ENCODE results near the gene STK17B.

STK17B gene

DNA sequence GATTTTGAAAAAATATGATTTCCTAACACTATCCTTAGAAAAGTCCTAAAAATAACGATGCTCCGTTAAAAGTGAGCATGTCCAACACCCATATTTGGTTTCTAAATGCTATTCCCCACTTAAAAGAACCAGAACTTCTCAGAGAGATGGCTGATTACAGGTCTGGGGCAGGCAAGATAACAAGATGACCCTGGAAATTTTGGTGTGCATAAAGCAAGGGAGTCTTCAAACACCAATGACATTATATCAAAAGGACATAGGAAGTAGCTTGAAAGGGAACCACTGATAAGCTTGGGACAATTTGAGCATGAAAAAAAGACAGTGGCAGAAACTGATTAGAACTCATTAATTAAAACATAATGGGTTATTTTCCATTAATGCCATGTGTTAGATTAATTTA, 17.9 kb downstream of the STK17B start:
- no peak for DNase-seq

DNA sequence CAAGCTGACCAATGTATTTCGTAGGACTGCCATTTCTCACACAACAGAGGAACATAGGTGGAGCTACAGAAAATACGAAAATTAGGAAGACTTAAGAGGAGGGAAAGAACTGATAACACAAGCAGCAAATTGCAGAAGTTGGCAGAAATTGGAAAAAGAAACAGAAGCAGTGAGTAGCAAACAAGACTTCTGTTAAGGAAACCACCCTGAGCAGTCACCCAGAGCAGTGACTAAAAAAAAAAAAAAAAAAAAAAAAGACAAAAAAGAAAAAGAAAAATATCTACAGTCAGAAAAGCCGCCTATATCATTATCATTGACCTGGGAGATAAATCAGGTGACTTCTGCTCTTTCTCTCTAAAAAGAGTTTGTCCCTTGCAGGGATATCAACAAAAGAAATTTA, 21.4 kb downstream of the STK17B start:
- no peak for DNase-seq

DNA sequence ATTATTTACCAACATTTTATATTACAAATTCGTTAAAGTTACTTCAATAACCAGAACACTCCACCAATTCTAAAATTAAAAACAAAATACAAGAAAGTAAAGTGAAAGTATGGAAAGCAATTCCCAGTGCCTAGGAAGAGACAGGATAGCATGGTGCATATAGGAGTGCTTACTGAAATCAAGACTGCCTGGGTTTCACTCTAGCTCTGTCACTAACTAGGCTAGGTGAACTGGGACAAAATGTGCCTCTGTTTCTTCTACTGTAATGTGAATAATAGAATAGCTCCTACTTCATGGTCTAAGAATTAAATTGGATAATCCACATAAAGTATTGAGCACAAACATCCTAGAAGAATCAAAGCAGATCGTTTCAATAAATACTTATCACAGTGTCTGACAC, 22.6 kb downstream of the STK17B start:
- DNase-seq, result no peak

DNA sequence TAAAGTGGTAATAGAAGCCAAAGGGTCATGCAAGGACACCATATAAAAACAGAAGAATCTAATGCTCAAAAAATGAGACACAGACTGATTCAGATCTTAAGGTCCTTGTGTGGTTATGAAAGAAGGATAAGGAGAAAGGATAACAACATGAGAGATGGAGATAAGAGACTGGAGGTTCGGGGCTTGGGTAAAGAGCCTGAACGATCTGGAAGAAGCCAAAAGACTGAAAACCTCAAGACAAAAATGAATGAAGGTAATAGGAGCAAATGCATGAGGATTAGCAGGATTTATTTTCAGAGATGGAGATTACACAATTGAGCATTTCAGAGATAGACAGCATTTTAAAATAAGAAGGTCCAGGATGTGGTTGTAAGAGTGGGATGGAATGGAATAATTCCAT, 26.1 kb downstream of the STK17B start:
- no peak for DNase-seq

DNA sequence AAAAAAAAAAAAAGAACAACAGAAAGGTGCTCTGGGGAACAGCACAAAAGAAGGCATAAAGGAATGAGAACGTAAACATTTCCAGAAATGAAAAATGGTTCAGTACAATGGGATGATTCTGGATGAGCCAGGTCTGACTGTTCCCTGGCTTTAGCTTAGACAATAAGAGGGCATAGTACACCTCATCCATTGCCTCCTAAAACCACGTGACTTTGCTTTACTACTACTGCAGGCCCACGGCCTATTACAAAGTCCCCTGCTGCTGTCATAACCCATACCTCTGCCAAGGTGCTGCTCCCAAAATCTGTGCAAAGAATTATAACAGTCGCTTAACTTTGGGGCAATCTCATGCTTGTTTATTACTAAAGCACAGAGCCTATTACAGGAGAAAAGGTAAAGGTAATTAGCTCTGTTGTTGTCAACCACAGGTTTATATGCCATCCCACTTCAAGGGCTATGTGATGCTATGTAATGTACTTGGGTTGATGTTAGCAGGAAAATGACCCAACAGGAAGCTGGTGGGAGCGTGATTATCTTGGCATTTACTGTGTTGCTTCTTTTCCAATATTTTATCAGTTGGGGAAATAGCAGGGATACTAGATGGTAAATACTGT, 26.8 kb downstream of the STK17B start:
- no peak for DNase-seq

DNA sequence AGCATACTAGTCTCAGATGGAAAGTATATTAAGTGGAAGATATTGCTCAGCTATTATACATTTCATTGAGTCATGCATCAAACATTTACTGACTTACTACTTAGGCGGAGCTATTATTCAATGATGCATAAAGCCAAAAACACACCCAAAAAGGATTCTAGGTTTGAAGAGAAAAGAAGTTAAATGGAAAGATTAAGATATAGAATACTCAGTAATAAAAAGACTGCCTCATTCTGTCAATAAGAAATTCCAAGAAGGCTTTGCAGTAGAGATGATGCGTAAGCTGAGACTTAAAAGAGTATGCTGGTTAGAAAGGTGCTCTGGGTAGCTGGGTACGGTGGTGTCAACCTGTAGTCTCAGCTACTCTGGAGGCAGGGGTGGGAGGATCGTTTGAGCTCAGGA, 27.6 kb downstream of the STK17B start:
- DNase-seq, result peak; percentile 75

DNA sequence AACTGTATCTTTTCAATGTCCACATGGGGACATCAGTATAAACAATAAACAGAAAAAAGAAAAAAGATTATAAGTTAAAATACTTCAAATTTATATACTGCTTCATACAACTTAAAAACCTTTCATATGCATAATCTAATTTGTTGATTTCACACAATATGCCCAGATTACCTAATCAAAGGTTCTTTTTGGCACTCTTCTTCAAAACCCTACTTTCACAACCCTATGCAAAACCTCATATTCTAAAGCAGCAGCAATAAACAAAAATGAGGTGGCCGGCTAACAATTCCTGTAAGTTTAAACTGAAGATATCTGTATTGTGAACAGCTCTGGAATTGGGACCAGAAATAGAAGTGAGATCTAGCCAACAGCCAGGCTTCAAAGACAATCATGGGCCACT, 28.6 kb downstream of the STK17B start:
- DNase-seq, result no peak

DNA sequence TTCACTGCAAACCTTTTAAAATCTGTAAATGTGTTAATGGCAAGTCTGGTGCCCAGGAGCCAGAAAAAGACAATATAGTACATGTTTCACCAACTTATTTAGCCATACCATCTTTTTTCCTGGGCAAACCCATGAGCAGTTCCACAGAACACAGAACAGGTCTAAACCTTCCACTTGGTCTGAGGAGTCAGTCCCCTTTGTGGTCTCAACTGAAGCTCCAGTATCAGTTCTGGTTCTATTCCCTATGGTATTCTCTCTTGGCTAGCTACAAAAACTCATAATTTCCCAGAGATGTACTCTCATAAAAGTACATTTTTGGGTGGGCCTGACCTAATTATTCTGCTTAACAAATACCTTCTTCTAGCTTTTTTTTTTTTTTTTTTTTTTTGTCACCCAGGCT, 31.2 kb downstream of the STK17B start:
- DNase-seq, result no peak

DNA sequence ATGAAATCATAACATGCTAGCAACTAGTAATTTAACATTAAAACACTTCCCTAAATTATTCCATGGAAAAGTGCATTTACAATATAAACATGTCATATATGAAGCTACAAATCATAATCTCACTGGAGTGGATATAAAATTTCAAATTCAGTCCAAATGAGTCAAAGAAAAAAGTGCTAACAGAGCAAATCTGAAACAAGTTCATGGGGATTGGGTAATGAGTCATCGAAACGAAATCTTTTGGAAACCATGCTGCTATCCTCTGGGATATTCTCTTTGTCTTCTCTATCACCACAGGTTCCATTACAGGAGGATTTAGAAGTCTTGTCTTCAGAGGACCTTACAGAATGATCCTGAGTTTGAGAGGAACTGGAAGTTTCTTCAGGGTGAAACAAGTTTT, 34.1 kb downstream of the STK17B start:
- DNase-seq, result peak; percentile 50

DNA sequence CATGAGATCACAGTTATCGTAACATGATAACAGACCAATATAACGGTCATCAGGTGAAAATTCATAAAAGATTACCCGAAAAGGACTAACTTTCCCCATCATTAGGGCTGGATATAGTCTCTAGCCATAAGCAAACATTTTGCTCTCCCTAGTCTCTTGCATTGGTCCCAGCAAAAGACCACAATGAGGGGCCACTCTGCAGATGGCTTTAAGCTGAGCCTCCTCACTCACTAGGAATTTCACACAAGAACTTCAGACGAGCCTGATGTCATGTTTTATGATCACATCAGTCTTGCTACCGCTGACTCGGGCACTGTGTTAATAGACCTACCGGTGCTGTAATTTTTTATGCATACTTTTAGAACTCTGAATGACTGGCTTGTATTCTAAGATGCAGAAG, 35.2 kb downstream of the STK17B start:
- peak; percentile 42 for DNase-seq

DNA sequence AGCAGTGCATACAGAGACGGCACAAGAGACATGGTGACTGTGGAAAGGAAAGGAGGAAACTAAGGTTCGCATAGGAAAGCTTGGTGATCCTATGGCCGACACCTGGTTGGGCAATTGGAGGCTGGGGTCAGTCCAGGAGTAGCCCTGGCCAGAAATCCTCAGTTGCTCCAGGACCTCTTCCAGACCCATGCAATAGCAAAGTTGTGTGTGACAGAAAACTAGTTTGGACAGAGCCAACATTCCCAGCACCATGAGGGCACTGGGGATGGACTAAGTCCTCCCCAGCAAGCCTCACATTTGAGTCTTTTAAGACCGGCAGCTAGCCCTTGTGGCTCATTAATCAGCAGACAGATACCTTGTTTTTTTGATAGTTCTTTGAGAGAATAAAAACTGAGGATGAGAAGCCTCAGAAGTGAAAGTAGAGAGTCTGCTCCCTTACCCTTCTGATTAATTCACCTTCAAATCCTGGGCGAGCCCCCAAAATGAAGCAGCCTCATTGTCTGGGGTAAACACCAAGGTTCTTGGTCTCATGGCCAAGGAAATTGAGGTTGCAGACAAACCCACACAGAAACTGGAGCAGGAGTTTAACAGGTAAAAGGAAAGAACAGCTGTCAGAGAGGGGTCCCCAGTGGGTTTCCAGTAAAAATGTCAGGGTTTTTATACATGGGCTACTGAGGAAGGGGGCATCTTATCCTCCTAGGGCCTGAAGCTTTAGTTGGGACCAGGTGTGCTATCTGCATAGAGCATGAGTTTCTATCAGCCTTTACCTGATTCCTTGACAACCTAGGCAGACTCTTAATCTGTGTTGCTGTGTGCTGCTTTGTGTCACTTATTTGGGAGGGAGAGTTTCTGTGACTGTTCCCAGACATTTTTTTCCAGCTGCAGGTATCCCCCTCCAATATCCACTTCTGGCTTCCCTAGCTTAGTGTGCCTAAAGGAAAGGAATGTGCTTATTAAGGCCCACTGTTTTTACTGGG, 39.1 kb downstream of the STK17B start:
- DNase-seq, result peak; percentile 34

DNA sequence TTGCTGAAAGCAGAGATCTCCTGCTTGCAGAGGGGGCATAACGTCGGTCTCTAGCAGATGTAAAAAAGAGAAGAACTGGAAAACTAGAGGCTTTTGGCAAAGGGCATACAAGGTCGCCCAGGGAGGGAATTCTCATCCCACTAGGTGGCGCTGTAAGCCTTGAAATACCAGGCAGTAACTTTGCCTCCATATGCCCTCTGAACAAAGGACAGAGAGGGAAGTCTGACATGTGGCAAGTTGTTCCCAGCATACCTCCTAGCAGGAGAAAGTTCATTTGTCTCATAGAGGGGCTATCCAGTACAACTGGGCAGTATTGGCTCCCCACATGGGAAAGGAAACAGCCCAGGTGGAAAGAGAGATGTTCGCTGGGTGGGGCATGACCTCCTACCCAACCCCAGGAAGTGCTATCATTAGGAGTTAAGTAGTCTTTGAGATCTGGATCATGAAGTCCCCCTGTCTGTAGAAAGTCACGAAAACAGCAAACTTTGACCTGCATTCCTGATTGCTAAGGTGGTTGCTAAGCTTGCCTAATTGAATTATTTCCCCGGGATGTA, 39.9 kb downstream of the STK17B start:
- peak; percentile 60 for DNase-seq

DNA sequence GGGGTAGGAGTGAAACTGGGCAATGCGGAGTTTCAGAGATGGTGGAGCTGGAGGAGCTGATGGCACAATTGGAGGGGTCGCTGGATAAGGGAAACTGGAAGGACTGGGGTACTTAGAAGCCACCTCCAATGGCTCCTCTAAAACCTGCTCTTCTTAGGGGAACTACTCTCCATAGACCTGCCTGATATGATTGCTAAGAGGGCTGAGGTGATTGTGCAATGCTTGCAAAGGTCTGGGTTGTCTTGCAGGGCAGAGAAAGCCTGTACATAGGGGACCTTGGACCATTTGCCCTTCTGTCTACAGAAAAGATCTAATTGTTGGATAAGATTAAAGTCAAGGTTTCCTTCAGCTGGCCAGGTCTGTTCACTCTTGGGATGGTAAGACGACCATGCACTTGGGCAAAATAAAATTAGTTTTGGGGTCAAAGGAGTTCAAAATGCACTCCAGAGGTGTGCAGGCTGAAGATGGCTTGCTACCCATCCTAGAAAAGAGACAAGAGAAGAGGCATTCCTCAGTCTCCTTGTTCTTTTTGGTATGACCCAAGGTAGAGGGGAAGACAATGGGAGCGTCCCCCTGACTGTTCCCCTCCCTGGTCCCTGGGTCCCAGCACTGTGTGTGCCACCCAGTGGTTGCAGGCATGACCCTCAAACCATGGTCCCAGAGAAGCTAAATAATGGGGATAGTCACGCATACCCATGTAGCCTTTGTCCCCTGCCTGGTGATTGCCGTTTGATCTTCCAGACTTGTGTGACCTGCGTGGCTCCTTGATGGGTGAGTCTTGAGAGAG, 41.1 kb downstream of the STK17B start:
- DNase-seq, result no peak

DNA sequence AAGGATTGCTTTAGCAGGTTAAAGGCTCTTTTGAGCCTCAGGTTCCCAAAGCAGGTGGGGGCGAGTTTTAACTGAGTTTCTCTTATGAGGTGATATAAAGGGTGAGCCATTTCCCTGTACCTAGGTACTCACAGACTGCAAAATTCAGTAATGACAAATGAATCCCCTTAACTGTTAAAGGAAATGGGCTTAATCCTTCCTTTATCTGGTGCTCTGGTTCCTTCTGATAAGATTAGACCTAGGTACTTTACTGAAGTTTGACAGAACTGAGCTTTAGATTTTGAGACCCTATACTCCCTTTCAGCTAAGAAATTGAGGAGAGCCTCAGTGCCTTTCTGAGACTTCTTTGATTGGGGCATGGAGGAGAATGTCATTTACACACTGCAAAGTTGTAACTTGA, 42.6 kb downstream of the STK17B start:
- DNase-seq, result no peak

DNA sequence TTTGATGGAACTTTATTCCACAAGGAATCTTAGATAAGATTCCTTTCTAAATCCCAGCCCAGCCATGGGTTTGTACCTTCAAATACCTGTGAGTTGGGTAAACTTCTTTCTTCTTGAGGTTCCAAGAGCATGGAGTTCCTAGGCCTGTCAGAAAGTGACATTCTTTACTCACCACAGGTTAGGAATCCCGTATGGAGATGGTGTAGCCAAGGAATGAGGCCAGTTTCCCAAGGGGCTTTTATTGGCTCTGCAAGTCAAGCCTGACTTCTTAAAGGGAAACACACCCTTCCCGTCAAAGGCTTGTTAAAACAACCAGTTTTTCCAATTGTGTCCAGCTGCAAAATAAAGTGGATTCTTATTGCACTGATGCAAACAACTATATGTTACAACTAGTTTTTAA, 45.8 kb downstream of the STK17B start:
- DNase-seq, result peak; percentile 68

DNA sequence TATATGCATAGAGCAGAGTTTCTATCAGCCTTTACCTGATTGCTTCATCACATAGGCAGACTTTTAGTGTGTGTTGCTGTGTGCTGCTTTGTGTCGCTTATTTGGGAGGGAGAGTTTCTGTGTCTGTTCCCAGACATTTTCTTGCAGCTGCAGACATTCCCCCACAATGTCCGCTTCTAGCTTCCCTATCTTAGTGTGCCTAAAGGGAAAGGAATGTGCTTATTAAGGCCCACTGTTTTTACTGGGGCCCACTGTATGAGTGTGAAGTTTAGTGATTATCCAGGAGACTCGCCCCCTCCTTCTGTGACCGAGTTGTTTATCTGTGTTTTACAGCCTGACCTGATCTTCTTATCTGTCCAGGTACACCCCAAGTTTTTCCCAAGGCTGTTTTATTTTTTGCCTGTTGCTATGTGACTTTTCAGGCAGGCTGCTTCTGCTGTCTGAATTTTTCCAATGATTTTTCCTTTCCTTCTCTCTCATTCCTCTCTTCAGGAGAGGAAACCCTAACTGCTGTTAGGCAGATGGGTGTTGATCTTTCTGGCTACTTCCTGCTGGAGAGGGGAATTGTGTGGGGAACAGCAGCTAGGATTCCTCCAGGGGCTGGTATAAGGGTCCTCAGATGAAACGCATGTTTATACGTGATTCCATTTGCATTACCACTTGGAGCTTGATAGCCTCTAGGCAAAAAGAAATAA, 47.6 kb downstream of the STK17B start:
- peak; percentile 80 for DNase-seq

DNA sequence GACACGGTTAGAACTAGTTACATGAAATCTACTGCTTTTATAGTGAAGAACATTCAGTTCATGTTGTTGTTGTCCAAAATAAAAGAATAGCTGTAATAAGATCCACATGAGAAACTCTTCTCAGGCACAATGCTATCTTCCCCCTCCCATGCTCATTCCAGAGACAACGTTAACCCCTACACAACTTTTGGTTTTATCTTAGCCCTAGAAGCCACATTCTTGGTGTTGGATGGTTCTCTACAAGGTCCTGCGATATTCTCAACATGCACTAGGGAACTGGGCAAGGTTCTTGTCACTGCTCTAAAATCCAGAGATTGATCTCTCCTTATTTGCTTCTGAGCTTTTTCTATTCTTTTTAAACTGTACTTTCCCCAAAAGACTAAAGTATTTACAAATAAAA, 51.5 kb downstream of the STK17B start:
- DNase-seq, result no peak

DNA sequence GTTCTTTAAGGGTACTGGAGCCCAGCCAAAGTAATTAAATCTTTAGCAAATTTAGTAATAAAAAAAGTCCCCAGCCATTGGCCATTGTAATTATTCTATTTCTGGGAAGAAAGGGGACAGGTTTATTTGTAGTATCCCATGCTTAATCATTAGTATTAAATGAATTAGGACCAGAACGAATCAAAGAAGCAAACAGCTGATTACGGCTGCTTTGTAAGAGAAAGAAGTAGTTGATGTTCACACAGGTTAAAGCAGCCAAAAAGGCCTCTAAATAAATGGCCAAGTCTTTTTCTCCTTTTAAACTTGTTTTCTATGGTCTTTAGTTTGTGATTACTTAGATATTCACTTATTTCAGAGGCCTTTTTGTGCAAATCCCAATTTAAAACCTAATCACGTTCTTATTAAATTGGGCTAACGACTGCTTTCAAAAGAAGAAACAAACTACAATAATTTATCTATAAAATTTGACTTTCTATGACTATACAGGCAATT, 54.1 kb downstream of the STK17B start:
- DNase-seq, result no peak

DNA sequence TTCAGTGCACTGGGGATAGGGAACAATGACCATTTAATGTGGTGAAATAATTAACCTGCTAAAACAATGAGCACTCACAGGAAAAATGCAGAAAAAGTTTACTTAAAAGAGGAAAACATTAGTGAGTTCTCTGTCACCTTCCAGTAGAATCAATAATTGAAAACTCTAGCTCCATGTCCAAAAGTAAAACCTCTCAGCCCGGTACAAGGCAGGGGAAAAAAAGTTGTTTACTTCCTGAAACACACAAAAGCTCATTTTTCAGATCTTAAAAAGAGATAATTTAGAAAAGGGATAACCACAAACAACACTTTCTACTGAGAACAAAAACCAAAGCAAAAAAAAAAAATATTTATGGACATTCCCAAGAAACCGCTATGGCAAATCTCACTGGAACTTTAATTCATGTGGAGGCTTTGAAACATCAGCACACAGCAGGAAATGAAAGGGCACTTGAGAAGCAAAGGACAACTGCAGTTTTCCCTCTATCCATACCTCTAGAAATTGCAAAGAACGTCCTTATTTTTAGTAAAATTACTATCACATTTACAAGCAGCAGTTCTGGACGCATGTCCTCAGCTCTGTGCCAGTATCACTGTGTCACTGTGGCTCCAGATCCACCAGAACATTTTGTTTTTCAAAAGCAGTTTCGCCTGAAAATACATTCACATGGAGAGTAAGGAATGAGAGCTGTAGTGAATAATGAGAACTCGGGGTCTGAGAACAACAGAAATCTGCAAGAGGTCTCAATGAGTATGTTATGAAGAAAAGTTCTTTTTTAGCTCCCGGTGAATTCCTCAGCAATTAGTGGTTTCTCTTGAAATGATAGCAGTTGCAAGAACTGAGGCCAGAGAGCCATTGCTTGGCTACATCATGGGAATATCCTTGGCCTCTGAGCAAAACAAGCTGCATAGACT, 58.1 kb downstream of the STK17B start:
- DNase-seq, result peak; percentile 81

DNA sequence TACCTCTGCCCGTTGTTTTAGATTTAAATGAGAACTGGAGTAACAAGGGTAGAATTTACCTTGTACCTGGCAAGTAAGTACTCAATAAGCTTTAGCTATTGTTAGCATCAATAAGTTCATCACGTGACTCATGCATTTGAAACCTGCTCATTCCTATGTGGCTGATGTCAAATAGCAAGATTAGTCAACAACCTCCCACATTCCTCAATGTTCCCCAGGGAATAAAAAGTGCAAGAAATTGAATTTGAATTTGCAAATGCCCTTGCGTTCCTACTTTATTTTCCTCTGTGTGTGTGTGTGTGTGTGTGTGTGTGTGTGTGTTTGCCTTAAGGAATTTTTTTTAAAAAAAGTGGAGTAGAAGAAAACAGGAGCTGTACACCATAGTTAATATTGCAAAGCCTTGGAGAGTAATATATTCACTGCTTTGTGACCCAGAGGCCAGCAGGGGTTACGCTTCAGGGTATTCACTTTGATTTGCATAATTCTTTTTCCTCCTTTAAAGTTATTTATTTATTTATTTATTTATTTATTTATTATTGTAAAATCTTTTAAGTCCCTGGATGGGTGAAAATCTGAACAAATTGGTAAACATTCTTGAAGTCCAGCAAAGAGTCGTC, 58.9 kb downstream of the STK17B start:
- DNase-seq, result peak; percentile 94

DNA sequence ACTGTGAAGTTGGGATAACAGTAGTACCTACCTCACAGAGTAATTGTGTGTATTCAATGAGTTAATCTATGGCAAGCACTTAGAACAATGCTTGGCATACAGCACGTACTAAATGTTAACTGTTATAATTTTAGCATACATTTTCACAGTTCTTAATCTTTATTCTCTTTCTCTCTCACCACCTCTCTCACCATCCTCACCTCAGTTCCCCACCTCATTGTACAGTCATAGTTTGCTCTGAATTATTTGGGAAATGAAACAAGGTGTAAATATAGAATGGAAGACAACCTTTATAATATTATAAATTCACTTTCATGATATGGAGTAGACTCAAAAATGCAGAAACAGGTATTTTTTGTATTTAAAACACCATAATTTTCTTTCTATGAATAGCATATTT, 62.8 kb downstream of the STK17B start:
- DNase-seq, result no peak
